Measurements from ENCODE around the gene CAPS2.

CAPS2 gene

GRCh38 chr12:75334384-75335030 is 4.4 kb upstream of the CAPS2 start, which contains the start of gene GLIPR1L1:
Gene GLIPR1L1, plus strand, starts transcription at chr12:75334670. Its CDS starts 59 bp downstream, at chr12:75334729.
- TF ChIP-seq GATA1 (IDR thresholded peaks at IDR 0.05; ENCODE audit: low read depth, low read length), result no peak
- peak; percentile 27 for TF ChIP-seq POLR2A (IDR thresholded peaks at IDR 0.05; ENCODE audit: low read length)

GRCh38 chr12:75327642-75328041 is 2.5 kb downstream of the CAPS2 start:
- TF ChIP-seq POLR2A (IDR thresholded peaks at IDR 0.05; ENCODE audit: low read length), result no peak
- TF ChIP-seq GATA1 (IDR thresholded peaks at IDR 0.05; ENCODE audit: low read depth, low read length), result no peak
- no peak for DNase-seq

More at GRCh38 chr12:75334384-75335030, 4.4 kb upstream of the CAPS2 start, which contains the start of gene GLIPR1L1:
- peak; percentile 82 to 85 for DNase-seq

- DNase-seq, result peak in 1 of 2 experiments; percentile 25
- TF ChIP-seq POLR2A (IDR thresholded peaks at IDR 0.05; ENCODE audit: low read length), result no peak
- TF ChIP-seq GATA1 (IDR thresholded peaks at IDR 0.05; ENCODE audit: low read depth, low read length), result no peak
These were observed 6.5 kb downstream of the CAPS2 start for GRCh38 chr12:75323663-75324062.

GRCh38 chr12:75322464-75322863 is 7.7 kb downstream of the CAPS2 start:
- no peak for DNase-seq
- no peak for TF ChIP-seq GATA1 (IDR thresholded peaks at IDR 0.05; ENCODE audit: low read depth, low read length)
- TF ChIP-seq POLR2A (IDR thresholded peaks at IDR 0.05; ENCODE audit: low read length), result no peak

GRCh38 chr12:75317784-75318183 is 12.3 kb downstream of the CAPS2 start:
- peak; percentile 60 to 81 for DNase-seq
- TF ChIP-seq POLR2A (IDR thresholded peaks at IDR 0.05; ENCODE audit: low read length) (no peak), GATA1 (IDR thresholded peaks at IDR 0.05; ENCODE audit: low read depth, low read length) (no peak)

- no peak for DNase-seq
These were observed 14.6 kb downstream of the CAPS2 start for GRCh38 chr12:75315518-75315917.

GRCh38 chr12:75311369-75311768 is 18.8 kb downstream of the CAPS2 start:
- TF ChIP-seq GATA1 (IDR thresholded peaks at IDR 0.05; ENCODE audit: low read depth, low read length) (no peak), POLR2A (IDR thresholded peaks at IDR 0.05; ENCODE audit: low read length) (no peak)
- DNase-seq, result no peak

More at GRCh38 chr12:75315518-75315917, 14.6 kb downstream of the CAPS2 start:
- TF ChIP-seq GATA1 (IDR thresholded peaks at IDR 0.05; ENCODE audit: low read depth, low read length) (no peak), POLR2A (IDR thresholded peaks at IDR 0.05; ENCODE audit: low read length) (no peak)

- DNase-seq, result no peak
- no peak for TF ChIP-seq POLR2A (IDR thresholded peaks at IDR 0.05; ENCODE audit: low read length)
These were observed 21.8 kb downstream of the CAPS2 start for GRCh38 chr12:75308279-75308678.

- TF ChIP-seq POLR2A (IDR thresholded peaks at IDR 0.05; ENCODE audit: low read length) (no peak), GATA1 (IDR thresholded peaks at IDR 0.05; ENCODE audit: low read depth, low read length) (no peak)
- no peak for DNase-seq
These were observed 24.5 kb downstream of the CAPS2 start for GRCh38 chr12:75305412-75306332.

- DNase-seq, result no peak
- TF ChIP-seq POLR2A (IDR thresholded peaks at IDR 0.05; ENCODE audit: low read length) (no peak), GATA1 (IDR thresholded peaks at IDR 0.05; ENCODE audit: low read depth, low read length) (no peak)
These were observed 27.3 kb downstream of the CAPS2 start for GRCh38 chr12:75302781-75303180.

- no peak for TF ChIP-seq GATA1 (IDR thresholded peaks at IDR 0.05; ENCODE audit: low read depth, low read length)
- TF ChIP-seq POLR2A (IDR thresholded peaks at IDR 0.05; ENCODE audit: low read length), result no peak
- DNase-seq, result no peak
These were observed 27.9 kb downstream of the CAPS2 start for GRCh38 chr12:75302225-75302624.

- DNase-seq, result no peak
- TF ChIP-seq POLR2A (IDR thresholded peaks at IDR 0.05; ENCODE audit: low read length), result no peak
- no peak for TF ChIP-seq GATA1 (IDR thresholded peaks at IDR 0.05; ENCODE audit: low read depth, low read length)
These were observed 35.3 kb downstream of the CAPS2 start for GRCh38 chr12:75294797-75295196.

GRCh38 chr12:75294336-75294735 is 35.8 kb downstream of the CAPS2 start:
- no peak for TF ChIP-seq GATA1 (IDR thresholded peaks at IDR 0.05; ENCODE audit: low read depth, low read length)
- TF ChIP-seq POLR2A (IDR thresholded peaks at IDR 0.05; ENCODE audit: low read length), result no peak
- DNase-seq, result peak; percentile 62 to 90

- TF ChIP-seq GATA1 (IDR thresholded peaks at IDR 0.05; ENCODE audit: low read depth, low read length), result no peak
- TF ChIP-seq POLR2A (IDR thresholded peaks at IDR 0.05; ENCODE audit: low read length), result no peak
- DNase-seq, result no peak
These were observed 39.1 kb downstream of the CAPS2 start for GRCh38 chr12:75291014-75291413.
